CD4-positive, alpha-beta memory T cell (primary cell): Measurements from ENCODE around the gene MSI2. TPM values are rescaled to one million over a fixed set of nuclear protein-coding genes. Genes with fewer than 3 reads are reported as not detected.

Experiments
- CTCF ChIA-PET: fragments of 350-600 bp; sonication (Branson Sonifier 250); formaldehyde crosslinking; loops from one replicate; lab custom pipeline; 2021; ENCODE audit warnings: inconsistent platforms; ENCODE audit not compliant: partially characterized antibody; lab: Charles Lee
- POLR2A ChIA-PET: fragments of 350-600 bp; sonication (Branson Sonifier 250); formaldehyde crosslinking; loops from one replicate; lab custom pipeline; 2021; ENCODE audit not compliant: partially characterized antibody; lab: Charles Lee
- DNase-seq, 5 donors: peaks; one replicate each; pipeline versions ENCODE4 v3.0.0 to v3.0.0-alpha.2; 2020 to 2022; ENCODE audit warnings: mixed read lengths in 1 of 5
- H3K27ac ChIP-seq: one replicate; pipeline ENCODE4 v1.7.0; 2013; ENCODE audit warnings: low read depth, low read length
- H3K27me3 ChIP-seq: 2 replicates; pipeline ENCODE4 v1.7.0; 2013; ENCODE audit warnings: mild to moderate bottlenecking, low read length, moderate library complexity; ENCODE audit not compliant: insufficient read depth
- H3K36me3 ChIP-seq: 2 replicates; pipeline ENCODE4 v1.7.0; 2013; ENCODE audit warnings: mild to moderate bottlenecking, low read length, moderate library complexity; ENCODE audit not compliant: insufficient read depth
- H3K4me1 ChIP-seq: 2 replicates; pipeline ENCODE4 v1.7.0; 2013; ENCODE audit warnings: mild to moderate bottlenecking, low read length, moderate library complexity; ENCODE audit not compliant: insufficient read depth
- H3K4me3 ChIP-seq, 2 donors: one replicate each; pipeline ENCODE4 v1.7.0; 2013; ENCODE audit warnings: low read length in 2 of 2, mild to moderate bottlenecking in 1 of 2
- H3K9me3 ChIP-seq, 2 donors: one replicate each; pipeline ENCODE4 v1.7.0; 2013; ENCODE audit warnings: low read length in 2 of 2, control low read depth in 1 of 2; ENCODE audit not compliant: control insufficient read depth in 1 of 2
- H3K27ac Mint-ChIP-seq, 7 donors: one replicate each; pipeline ENCODE4 v1.8.0; 2020 to 2021; ENCODE audit warnings: mixed read lengths in 7 of 7, mild to moderate bottlenecking in 6 of 7, inconsistent platforms in 3 of 7, moderate library complexity in 3 of 7
- H3K27me3 Mint-ChIP-seq, 2 donors: one replicate each; pipeline ENCODE4 v1.8.0; 2020 to 2021; ENCODE audit warnings: mixed read lengths in 2 of 2
- H3K36me3 Mint-ChIP-seq, 2 donors: one replicate each; pipeline ENCODE4 v1.8.0; 2020 to 2021; ENCODE audit warnings: mixed read lengths in 2 of 2, inconsistent platforms in 1 of 2, mild to moderate bottlenecking in 1 of 2
- H3K4me1 Mint-ChIP-seq, 4 donors: one replicate each; pipeline ENCODE4 v1.8.0; 2020 to 2021; ENCODE audit warnings: mixed read lengths in 4 of 4, mild to moderate bottlenecking in 1 of 4
- H3K4me3 Mint-ChIP-seq, 8 donors: one replicate each; pipeline ENCODE4 v1.8.0; 2020 to 2021; ENCODE audit warnings: mixed read lengths in 8 of 8, mild to moderate bottlenecking in 7 of 8, moderate library complexity in 6 of 8, inconsistent platforms in 3 of 8
- H3K9me3 Mint-ChIP-seq, 8 donors: one replicate each; pipeline ENCODE4 v1.8.0; 2020 to 2021; ENCODE audit warnings: mixed read lengths in 8 of 8, mild to moderate bottlenecking in 5 of 8, inconsistent platforms in 3 of 8, moderate library complexity in 1 of 8
- intact Hi-C: fragments of 100-400 bp; cut with micrococcal nuclease; formaldehyde crosslinking; loops from one replicate; pipeline ENCODE4 v1.15.1; 2023
- polyA plus RNA-seq, 2 donors: library from polyadenylated mRNA; unstranded; fragments of 300-500 nt; fragmentation: Illumina TruSeq; gene quantifications; one replicate each; pipeline ENCODE4 v1.2.3, GENCODE V29; 2021
- total RNA-seq, 2 experiments: library from RNA; stranded (reverse); gene quantifications; one replicate each; pipeline ENCODE4 v1.2.3, GENCODE V29; 2021

Gene MSI2
- total and polyA plus RNA-seq, 4 experiments from 2014 or later: 2.1 to 110 (median 55.3) TPM

DNA sequence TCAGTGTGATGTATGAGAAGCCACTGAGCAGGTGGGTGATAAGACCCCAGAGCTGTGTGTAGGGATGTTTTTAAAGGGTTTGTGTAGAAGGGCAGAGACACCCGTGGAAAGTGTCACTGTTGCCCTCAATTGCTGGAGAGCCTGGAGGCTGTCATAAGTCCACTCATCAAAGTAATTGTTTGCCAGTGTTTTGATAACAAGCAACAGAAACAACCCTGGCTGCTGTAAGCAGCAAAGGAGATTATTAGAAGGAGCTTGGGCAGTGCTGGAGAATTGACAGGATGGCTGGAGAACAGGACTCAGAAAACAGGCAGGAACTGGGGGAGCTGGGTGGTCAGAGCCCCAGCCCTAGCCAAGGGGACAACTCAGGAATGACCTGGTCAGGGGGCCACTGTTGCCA lies 369.2 kb downstream of the MSI2 start:
- H3K27ac ChIP-seq: no peak overlapping the region
- peaks cover 2% of the 10 kb centered on the region for H3K36me3 ChIP-seq
- CTCF ChIA-PET: interaction anchor here (3.5 kb wide), 1 partner anchor 27 kb away, joined by 11 read pairs; no protein-coding TSS in a partner anchor
- POLR2A ChIA-PET: no interaction called here
- Mint-ChIP-seq H3K36me3 (peaks cover 16 to 33% of the 10 kb centered on the region in 2 donors), H3K4me3 (no peak overlapping the region), H3K9me3 (no peaks in the 10 kb centered on the region), H3K4me1 (peaks cover 3 to 18% (median 8%) of the 10 kb centered on the region in 4 donors), H3K27ac (peak overlapping the region in 2 of 7 donors; percentile 47 to 53), H3K27me3 (no peaks in the 10 kb centered on the region)
- H3K9me3 ChIP-seq: no peaks in the 10 kb centered on the region
- no peak for DNase-seq
- no peaks in the 10 kb centered on the region for H3K27me3 ChIP-seq
- intact Hi-C loops: no loop called here
- no peak overlapping the region for H3K4me3 ChIP-seq
- H3K4me1 ChIP-seq: peaks cover 4% of the 10 kb centered on the region

DNA sequence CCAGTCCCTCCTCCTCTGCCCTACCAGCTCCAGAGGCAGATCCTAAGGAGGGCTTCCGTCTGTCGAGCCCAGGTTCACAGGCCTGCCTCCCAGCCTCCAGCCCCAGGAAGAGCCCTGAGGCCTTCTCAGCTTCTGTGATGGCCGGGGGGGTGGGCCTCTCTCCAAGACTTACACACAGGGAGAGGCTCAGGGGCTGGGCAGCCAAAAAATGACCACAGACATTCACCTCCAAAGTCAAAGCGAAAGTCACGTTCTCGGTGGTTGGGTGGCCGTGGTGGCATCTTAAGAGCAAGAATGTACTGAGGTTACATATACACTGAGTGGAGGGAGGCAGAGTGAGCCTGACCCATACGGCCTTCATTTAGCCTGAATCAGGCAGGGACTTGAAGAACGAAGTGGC lies 369.6 kb downstream of the MSI2 start:
- intact Hi-C loops: no loop called here
- POLR2A ChIA-PET: no interaction called here
- Histone ChIP-seq H3K4me3 (no peak overlapping the region), H3K9me3 (no peaks in the 10 kb centered on the region), H3K27ac (no peak overlapping the region), H3K4me1 (peaks cover 4% of the 10 kb centered on the region), H3K36me3 (peaks cover 2% of the 10 kb centered on the region), H3K27me3 (no peaks in the 10 kb centered on the region)
- H3K27ac Mint-ChIP-seq: peak overlapping the region in 1 of 7 donors; percentile 35
- no peak for DNase-seq
- peaks cover 3 to 18% (median 8%) of the 10 kb centered on the region in 4 donors for H3K4me1 Mint-ChIP-seq
- H3K9me3 Mint-ChIP-seq: no peaks in the 10 kb centered on the region
- H3K4me3 Mint-ChIP-seq: no peak overlapping the region
- peaks cover 18 to 34% of the 10 kb centered on the region in 2 donors for H3K36me3 Mint-ChIP-seq
- H3K27me3 Mint-ChIP-seq: no peaks in the 10 kb centered on the region
- CTCF ChIA-PET: interaction anchor here (3.5 kb wide), 1 partner anchor 27 kb away, joined by 11 read pairs; no protein-coding TSS in a partner anchor

DNA sequence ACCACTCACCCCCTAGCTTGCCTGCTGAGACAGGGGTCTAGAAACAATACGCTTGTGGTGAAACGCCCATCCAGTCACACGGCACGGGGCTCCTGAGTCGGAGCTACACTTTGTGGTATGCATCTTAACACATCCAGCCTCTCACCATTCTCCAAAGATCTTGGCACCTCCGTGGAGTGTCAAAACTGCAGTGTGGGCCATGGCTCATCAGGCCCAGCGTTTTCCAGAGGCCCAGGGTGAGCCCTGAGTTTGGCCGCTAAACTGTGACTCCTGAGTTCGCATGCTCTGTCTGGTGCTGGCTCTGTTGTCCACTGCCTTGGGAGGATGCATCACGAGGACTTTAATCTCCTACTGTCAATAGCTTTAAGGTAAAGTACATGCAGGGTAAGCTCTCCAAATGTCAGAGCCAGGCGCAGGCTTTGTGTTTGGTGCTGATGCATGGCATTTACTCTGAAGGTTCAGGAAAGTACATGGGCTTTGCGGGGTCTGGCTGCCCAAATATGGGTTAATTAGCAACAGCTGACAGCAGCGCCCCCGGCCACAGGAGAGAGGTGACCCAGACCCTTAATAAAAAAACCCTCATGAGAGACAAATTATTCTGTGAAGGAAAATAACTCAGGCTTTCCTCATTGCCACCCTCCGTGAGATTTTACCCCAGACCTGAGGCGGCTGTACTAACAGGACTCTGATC lies 370.3 kb downstream of the MSI2 start:
- no peak overlapping the region for H3K4me3 ChIP-seq
- peaks cover 26 to 38% of the 10 kb centered on the region in 2 donors for H3K36me3 Mint-ChIP-seq
- peaks cover 4% of the 10 kb centered on the region for H3K4me1 ChIP-seq
- no peaks in the 10 kb centered on the region for H3K9me3 Mint-ChIP-seq
- H3K27ac ChIP-seq: no peak overlapping the region
- no peaks in the 10 kb centered on the region for H3K27me3 ChIP-seq
- intact Hi-C loops: no loop called here
- ChIA-PET POLR2A (no interaction called here), CTCF (interaction anchor here (3.5 kb wide), 1 partner anchor 28 kb away, joined by 11 read pairs; no protein-coding TSS in a partner anchor)
- H3K27ac Mint-ChIP-seq: peak overlapping the region in 2 of 7 donors; percentile 17 to 52
- H3K4me3 Mint-ChIP-seq: peak overlapping the region in 1 of 8 donors; percentile 21
- no peak for DNase-seq
- H3K36me3 ChIP-seq: peaks cover 2% of the 10 kb centered on the region
- H3K27me3 Mint-ChIP-seq: no peaks in the 10 kb centered on the region
- peaks cover 3 to 18% (median 8%) of the 10 kb centered on the region in 4 donors for H3K4me1 Mint-ChIP-seq
- no peaks in the 10 kb centered on the region for H3K9me3 ChIP-seq

DNA sequence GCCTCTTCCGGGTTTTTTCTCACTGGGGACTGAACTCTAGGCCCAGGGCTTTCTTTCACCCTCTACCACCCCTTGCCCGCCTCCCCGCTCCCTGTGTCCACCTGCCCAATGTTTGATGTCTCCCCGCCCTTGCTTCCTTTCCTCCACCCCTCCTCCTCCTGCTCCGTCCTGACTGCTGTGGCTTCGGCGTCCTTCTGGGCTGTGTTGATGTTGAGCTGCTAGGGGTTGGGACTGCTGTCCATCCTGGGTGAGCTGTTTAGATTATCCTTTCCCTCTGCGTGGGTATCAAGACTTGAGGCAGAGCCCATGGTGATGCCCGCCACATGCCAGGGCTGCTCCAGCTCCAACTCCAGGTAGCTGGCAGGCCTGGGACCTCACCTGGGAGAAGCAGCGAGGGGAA lies 371.3 kb downstream of the MSI2 start:
- Mint-ChIP-seq H3K27ac (peak overlapping the region in 3 of 7 donors; percentile 15 to 82 (median 37)), H3K4me3 (no peak overlapping the region), H3K4me1 (peaks cover 3 to 22% (median 8%) of the 10 kb centered on the region in 4 donors), H3K27me3 (no peaks in the 10 kb centered on the region), H3K9me3 (no peaks in the 10 kb centered on the region), H3K36me3 (peaks cover 35 to 46% of the 10 kb centered on the region in 2 donors)
- Histone ChIP-seq H3K4me1 (peaks cover 4% of the 10 kb centered on the region), H3K4me3 (no peak overlapping the region), H3K27me3 (no peaks in the 10 kb centered on the region), H3K27ac (no peak overlapping the region), H3K36me3 (peaks cover 2% of the 10 kb centered on the region), H3K9me3 (no peaks in the 10 kb centered on the region)
- POLR2A ChIA-PET: no interaction called here
- no peak for DNase-seq
- intact Hi-C loops: no loop called here
- CTCF ChIA-PET: interaction anchor here (1.1 to 3.5 kb wide), 2 partner anchors 29 to 45 kb away, joined by 3 to 11 read pairs; no protein-coding TSS in a partner anchor

DNA sequence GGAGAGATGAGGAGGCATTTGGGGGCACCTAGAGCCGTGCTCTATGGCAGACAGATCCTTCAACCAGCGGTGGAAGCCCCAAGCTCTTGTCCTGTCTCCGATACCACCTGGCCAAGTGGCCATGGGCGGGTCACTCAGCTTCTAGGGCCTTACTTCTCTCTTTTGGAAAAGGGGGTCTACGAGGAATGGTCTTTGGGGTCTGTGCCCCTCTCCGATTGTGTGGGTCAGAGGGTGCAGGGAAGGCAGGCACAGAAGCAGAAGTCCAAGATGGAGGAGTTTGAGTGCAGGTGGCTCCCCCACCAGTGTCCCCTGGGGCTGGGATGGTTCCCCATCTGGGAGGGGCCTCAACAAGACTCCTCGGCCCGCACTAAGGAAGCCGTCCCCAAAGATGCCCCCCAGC lies 372.1 kb downstream of the MSI2 start:
- Histone ChIP-seq H3K4me1 (peaks cover under 1% of the 10 kb centered on the region), H3K4me3 (no peak overlapping the region), H3K27ac (no peak overlapping the region), H3K27me3 (no peaks in the 10 kb centered on the region), H3K36me3 (peaks cover 2% of the 10 kb centered on the region), H3K9me3 (no peaks in the 10 kb centered on the region)
- intact Hi-C loops: no loop called here
- H3K36me3 Mint-ChIP-seq: peaks cover 43 to 50% of the 10 kb centered on the region in 2 donors
- no peaks in the 10 kb centered on the region for H3K27me3 Mint-ChIP-seq
- DNase-seq: no peak
- H3K4me3 Mint-ChIP-seq: no peak overlapping the region
- H3K4me1 Mint-ChIP-seq: peaks cover under 1 to 21% (median 5%) of the 10 kb centered on the region in 4 donors
- peak overlapping the region in 4 of 7 donors; percentile 57 to 74 (median 64) for H3K27ac Mint-ChIP-seq
- ChIA-PET CTCF (interaction anchor here (3.5 kb wide), 1 partner anchor 30 kb away, joined by 11 read pairs; no protein-coding TSS in a partner anchor), POLR2A (no interaction called here)
- H3K9me3 Mint-ChIP-seq: peaks cover 0 to 2% (median 0%) of the 10 kb centered on the region in 8 donors

DNA sequence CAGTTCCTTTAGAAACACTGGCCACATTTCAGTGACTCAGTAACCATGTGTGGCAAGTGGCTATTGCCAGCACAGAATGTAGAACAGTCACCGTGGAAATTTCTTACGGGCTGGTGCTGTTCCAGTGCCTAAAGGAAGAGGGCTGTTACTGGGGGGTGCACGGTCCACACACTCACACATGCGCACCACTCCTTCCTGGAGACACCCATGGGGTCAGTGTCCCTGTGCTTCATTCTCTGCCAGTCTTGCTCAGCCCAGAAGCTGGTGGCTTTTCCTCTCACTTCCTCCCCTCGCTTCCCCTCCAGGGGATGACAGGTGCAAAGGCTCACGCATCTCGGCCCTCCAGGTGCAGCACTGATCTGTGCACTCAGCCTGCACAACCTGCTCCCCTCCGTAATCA lies 373.1 kb downstream of the MSI2 start:
- H3K27ac ChIP-seq: no peak overlapping the region
- Mint-ChIP-seq H3K4me1 (peaks cover 0 to 14% (median under 1%) of the 10 kb centered on the region in 4 donors), H3K4me3 (no peak overlapping the region), H3K27ac (peak overlapping the region in 2 of 7 donors; percentile 12 to 55), H3K9me3 (peaks cover 0 to 2% (median 0%) of the 10 kb centered on the region in 8 donors), H3K27me3 (no peaks in the 10 kb centered on the region), H3K36me3 (peaks cover 50 to 53% of the 10 kb centered on the region in 2 donors)
- DNase-seq: no peak
- CTCF ChIA-PET: no interaction called here
- H3K27me3 ChIP-seq: no peaks in the 10 kb centered on the region
- no peaks in the 10 kb centered on the region for H3K9me3 ChIP-seq
- H3K4me3 ChIP-seq: no peak overlapping the region
- peaks cover 2% of the 10 kb centered on the region for H3K36me3 ChIP-seq
- POLR2A ChIA-PET: no interaction called here
- no peaks in the 10 kb centered on the region for H3K4me1 ChIP-seq
- intact Hi-C loops: no loop called here

DNA sequence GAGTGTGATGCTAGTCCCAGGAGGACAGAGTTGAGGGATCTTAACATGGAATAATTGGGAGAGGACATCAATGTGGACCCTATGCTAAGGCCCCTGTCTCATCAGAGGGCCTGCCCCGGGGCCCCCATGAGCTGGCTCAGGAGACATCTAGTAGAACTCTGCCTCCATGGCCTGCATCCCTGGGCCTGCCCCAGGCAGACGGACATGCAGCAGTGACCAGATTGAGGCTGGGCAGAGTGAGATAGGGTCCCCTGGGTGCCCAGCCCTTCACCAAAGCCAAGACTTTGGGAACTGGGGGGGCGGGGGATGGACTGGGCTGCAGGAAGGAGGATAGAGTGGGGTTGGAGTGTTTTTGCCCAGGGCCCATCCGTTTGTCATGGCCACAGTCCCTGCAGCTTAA lies 373.6 kb downstream of the MSI2 start:
- H3K36me3 ChIP-seq: peaks cover 2% of the 10 kb centered on the region
- no peaks in the 10 kb centered on the region for H3K4me1 ChIP-seq
- ChIA-PET POLR2A (no interaction called here), CTCF (no interaction called here)
- Mint-ChIP-seq H3K4me3 (no peak overlapping the region), H3K36me3 (peaks cover 52 to 54% of the 10 kb centered on the region in 2 donors), H3K9me3 (peaks cover 0 to 2% (median 0%) of the 10 kb centered on the region in 8 donors), H3K4me1 (peaks cover 0 to 10% (median 0%) of the 10 kb centered on the region in 4 donors), H3K27me3 (no peaks in the 10 kb centered on the region), H3K27ac (peak overlapping the region in 3 of 7 donors; percentile 12 to 79 (median 55))
- H3K4me3 ChIP-seq: no peak overlapping the region
- DNase-seq: no peak
- no peaks in the 10 kb centered on the region for H3K9me3 ChIP-seq
- intact Hi-C loops: no loop called here
- H3K27me3 ChIP-seq: no peaks in the 10 kb centered on the region
- no peak overlapping the region for H3K27ac ChIP-seq
